DMS153 treated with DMSO at 0.1 percent for 48 hours (cell line): Measurements from ENCODE around the gene L1TD1.
"Not testable (repeated sequence)": the region's sequence is repeated elsewhere in the genome, so short reads cannot be mapped to it uniquely, and the experiment has no call there.

Experiments used
- DNase-seq: peaks from one replicate; lab custom pipeline; 2025; ENCODE audit not compliant: unreplicated experiment; lab: John Stamatoyannopoulos, UW

Gene L1TD1, protein sequence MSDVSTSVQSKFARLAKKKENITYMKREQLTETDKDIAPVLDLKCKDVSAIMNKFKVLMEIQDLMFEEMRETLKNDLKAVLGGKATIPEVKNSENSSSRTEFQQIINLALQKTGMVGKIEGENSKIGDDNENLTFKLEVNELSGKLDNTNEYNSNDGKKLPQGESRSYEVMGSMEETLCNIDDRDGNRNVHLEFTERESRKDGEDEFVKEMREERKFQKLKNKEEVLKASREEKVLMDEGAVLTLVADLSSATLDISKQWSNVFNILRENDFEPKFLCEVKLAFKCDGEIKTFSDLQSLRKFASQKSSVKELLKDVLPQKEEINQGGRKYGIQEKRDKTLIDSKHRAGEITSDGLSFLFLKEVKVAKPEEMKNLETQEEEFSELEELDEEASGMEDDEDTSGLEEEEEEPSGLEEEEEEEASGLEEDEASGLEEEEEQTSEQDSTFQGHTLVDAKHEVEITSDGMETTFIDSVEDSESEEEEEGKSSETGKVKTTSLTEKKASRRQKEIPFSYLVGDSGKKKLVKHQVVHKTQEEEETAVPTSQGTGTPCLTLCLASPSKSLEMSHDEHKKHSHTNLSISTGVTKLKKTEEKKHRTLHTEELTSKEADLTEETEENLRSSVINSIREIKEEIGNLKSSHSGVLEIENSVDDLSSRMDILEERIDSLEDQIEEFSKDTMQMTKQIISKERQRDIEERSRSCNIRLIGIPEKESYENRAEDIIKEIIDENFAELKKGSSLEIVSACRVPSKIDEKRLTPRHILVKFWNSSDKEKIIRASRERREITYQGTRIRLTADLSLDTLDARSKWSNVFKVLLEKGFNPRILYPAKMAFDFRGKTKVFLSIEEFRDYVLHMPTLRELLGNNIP

DNA sequence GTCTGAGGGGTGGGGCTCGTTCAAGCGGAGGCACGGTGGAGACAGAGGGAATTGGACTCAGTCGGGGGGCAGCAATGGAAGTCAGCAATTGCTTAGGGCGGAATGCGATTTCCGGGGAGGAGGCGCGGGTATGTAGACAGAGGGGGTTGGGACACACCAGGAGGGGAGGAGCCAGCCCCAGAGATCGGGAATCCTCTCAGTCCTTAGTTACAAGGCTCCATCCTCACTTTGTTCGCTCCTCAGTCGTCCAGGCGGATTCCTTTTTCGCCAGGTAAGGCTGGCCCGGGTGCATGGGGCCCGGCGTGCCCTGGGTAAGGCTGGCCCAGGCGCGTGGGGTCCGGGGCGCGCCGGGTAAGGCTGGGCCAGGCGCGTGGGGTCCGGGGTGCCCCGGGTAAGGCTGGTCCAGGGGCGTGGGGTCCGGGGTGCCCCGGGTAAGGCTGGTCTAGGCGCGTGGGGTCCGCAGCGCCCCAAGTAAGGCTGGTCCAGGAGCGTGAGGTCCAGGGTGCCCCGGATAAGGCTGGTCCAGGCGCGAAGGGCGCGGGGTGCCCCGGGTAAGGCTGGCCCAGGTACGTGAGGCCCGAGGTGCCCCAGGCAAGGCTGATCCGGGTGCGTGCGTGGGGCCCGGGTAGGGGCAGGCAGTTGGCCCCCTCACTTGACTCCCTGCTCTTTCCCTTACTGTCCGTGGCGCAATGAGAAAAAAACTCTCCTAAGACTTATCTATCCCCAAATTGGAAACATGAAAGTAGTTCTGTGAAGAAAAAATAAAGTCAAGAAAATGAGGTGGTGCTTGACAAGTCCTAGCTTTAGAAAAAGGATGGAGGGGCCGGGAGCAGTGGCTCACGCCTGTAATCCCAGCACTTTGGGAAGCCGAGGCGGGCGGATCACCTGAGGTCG is at the start of gene L1TD1:
L1TD1 (plus strand) TSS at position 199 of the 894 bp plus-strand sequence. CDS start 11,780 bp downstream, outside the sequence.
- DNase-seq = no peak

DNA sequence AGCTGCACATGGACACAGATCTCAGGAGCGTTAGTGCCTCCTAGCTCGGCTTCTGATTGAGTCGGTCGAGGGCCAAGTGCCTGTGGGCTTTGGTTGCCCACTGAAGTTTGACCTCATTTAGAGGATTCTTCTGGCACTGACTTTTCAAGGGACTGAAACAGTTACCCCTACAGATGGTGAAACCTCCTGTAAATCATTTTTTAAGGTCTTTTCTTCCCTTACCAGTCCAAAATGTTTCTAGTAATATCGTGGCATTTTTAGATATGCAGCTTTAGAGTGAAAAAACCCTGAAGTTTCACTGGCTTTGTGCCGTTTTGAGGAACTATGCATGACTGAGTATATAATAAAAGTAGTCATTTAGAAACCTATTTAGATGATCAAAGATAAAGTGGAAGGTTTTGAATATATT is 34.7 kb upstream of the L1TD1 start:
- DNase-seq = no peak

DNA sequence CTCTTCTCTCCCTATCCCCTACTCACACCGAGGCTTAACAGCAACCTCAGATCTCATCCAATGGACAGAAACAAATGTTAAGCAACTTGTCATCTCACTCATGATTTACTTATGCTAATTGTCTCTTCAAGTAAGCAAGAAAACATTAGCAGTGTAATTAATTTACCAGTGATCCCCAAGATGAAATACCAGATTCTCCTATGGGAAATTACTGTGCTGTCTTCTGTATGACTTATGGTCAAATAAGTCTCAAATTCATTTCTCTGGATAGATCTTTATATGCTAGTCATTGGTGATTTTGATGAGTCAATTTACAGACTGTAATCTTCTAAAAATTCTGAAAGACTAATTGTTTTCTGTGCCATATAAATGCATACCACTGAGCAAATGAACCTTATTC is 32.9 kb upstream of the L1TD1 start:
- DNase-seq = no peak

DNA sequence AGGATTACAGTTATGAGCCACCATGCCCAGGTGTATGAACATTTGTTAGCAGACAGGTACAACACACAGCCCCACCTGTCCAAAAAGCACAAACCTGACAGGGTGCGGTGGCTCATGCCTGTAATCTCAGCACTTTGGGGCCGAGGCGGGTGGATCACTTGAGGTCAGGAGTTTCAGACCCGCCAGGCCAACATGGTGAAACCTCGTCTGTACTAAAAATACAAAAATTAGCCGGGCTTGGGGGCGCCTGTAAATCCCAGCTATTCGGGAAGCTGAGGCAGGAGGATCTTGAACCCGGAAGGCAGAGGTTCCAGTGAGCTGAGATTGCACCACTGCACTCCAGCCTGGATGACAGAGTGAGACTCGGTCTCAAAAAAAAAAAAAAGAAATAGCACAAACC is 24.3 kb upstream of the L1TD1 start:
- not testable (repeated sequence) for DNase-seq

DNA sequence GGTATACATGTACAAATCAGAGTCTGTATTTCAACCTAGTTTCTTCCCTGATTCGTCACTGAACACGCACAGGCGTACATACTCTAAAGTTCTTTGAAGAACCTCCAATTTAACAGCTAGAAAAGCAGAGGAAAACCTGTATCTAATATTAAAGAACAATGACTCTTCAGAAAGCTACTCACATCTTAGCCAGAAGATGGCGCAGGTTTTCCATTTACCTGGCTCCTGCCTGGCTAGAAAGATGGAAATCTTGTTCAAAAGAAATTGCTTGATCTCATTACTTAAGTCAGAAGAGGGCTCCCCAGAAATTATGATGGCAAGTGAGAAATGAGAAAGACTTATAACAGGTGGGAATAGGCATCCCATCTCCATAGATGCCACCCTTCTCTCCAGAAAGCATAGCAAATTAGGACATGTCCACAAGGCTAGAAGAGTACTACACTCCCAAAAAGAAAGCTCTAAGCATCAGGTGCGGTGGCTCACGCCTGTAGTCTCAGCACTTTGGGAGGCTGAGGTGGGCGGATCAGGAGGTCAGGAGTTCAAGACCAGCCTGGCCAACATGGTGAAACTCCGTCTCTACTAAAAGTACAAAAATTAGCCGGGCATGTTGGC is 19.0 kb upstream of the L1TD1 start:
- peak; percentile 81 for DNase-seq

DNA sequence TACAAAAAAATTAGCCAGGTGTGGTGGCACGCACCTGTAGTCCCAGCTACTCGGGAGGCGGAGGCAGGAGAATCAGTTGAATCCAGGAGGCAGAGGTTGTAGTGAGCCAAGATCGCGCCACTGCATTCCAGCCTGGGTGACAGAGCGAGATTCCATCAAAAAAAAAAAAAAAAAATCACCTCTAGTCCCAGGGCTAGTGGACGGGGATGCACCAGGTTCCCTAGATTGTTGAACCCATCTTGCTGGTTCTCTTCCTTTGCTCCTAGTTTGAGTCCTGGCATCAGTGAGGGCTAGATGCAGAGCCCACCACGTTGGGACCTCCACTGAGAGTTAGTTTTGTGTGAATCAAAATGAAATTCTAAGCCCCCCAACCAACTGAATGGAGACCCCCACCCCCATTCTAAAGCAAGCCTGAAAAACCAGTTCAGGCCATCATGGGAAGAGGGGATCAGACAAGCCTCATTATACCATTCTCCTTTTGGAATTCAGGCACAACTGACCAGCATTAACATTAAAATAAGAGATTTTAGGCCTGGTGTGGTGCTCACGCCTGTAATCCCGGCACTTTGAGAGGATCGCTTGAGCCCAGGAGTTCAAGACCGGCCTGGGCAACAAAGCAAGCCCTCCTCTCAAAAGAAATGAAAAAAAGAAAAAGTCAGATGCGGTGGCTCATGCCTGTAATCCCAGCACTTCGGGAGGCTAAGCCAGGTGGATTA is 17.9 kb upstream of the L1TD1 start:
- no peak for DNase-seq

DNA sequence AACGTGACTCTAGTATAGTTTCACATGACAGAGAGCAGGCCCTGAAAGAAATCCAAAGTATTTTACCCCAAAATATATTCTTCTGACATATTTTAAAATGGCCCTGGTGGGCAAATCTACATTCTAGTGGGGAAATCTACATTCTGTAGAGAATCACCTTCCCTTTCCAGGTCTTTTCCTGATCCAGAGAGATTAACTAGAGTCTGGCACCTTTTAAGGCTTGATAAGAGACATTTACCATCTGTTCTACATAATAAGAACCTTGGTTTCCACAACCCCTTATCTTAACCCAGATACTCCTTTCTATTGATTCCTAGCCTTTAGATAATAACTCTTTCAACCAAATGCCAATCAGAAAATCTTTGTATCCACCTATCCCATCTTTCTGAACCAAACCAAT is 17.0 kb upstream of the L1TD1 start:
- no peak for DNase-seq

DNA sequence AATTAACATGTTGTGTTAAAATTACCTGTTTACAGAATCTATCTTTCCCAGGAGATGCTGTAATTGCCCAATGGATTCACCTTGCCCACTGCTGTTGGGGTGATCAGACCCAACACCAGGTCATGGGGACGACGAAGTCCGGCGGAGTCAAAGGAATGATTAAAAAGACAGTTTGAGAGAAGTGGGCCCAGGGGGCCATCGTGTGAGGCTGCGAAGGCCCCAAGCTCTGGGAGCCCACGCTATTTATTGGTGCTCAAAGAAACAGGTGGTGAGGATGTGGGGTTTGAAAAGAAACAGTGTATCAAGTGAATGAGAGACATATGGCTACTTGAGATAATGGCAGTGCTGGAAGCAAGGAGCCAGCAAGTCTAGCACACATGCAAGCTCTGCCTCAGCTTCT is 16.3 kb upstream of the L1TD1 start:
- no peak for DNase-seq

DNA sequence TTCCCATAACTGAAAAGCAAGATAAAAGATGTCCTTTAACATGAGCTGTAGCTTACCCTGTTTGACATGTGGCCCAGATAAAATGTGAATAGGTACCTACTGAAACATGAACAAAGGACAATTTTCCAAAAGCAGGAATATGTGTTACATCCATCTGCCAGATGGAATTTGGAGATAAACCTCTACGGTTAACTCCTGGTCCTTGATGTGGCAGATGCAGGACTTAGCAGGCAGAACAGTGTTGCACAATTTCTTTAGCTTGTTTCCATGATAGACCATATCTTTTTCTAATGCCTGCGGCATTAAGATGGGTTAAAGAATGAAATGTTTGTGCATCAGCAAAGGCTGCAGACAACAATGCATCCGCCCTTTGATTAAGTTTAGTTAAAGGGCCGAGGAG is 14.6 kb upstream of the L1TD1 start:
- DNase-seq = not testable (repeated sequence)

DNA sequence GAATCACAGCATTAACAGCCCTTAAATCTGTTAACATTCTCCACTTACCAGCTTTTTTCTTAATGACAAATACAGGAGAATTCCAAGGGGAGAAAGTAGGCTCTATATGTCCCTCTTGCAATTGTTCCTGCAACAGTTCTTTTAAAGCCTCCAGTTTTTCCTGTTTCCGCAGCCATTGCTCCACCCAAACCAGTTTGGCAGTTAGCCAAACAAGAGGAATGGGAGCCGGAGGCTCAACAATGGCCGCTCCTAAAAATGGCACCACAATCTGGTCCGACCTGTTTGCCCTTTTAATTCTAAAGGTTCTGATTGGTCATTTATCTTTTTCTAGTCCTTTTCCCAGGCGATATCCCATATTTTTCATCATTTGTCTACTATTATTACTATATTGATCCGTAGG is 14.0 kb upstream of the L1TD1 start:
- peak; percentile 72 for DNase-seq

DNA sequence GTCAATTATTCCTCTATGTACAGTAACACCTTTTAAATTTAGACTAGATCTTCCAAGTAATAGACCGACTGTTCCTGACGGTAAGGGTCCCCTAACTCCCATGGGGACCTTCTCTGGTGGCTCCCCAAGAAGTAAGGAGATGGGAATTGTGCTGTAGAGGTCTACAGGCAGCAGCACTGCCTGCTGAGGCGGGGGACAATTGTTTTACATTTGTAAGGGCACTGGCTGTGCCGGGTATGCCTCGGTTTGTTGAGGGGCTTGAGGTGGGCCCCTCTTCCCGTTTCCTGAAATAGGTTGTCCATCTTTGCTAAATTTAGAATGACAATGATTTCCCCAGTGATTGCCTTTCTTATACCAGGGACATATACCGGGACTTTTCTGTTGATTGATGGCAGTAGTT is 13.1 kb upstream of the L1TD1 start:
- no peak for DNase-seq

DNA sequence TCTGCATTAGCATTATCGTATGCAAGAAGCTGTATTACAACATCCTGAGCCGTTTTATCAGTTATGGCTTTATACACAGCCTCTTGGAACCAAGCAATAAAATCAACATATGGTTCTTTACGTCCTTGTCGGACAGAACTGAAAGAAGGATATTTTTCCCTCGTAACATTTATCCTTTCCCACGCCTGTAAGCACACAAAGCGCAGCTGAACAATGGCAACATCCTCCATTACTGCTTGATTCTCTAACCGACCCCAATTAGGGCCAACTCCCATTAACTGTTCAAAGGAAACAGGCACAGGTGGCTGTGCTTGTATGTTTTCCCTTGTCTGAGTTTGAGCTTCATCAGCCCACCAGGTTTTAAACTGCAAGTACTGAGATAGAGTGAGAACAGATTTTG is 12.5 kb upstream of the L1TD1 start:
- peak; percentile 43 for DNase-seq

DNA sequence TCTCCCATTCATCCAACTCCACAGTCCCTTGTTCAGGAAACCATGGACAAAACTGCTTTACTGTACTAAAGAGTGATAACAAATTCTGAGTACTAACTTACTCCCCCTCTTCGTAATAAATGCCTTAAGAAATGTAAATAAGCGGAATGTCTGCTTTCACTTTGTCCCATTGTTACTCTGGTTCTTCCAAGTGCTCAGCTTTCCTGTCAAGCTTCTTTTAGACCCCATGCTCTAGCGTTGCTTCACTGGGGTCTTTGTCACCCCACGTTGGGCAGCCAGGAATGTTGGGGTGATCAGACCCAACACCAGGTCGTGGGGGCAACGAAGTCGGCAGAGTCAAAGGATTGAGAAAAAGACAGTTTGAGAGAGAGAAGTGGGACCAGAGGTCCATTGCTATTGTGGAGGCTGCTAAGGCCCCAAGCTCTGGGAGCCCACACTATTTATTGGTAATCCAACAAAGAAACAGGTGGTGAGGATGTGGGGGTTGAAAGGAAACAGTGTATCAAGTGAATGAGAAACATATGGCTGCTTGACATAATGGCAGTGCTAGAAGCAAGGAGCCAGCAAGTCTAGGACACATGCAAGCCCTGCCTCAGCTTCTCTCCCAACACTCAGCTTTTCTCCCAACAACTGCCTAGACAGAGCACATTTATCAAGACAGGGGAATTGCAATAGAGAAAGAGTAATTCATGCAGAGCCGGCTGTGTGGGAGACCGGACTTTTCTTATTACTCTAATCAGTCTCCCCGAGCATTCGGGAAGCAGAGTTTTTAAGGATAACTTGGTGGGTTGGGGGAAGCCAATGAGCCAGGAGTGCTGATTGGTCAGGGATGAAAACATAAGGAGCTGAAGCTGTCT is 11.3 kb upstream of the L1TD1 start:
- DNase-seq = not testable (repeated sequence)

DNA sequence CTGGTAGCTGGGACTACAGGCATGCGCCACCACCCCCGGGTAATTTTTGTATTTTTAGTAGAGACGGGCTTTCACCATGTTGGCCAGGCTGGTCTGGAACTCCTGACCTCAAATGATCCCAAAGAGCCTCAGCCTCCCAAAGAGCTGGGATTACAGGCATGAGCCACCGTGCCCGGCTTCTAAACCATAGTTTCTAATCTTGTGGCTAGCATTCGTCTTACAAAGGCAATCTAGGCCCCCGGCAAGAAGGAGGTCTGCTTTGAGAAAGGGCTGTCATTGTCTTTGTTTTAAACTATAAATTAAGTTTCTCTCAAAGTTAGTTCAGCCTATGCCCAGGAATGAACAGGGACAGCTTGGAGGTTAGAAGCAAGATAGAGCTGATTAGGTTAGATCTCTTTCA is 10.3 kb upstream of the L1TD1 start:
- no peak for DNase-seq

DNA sequence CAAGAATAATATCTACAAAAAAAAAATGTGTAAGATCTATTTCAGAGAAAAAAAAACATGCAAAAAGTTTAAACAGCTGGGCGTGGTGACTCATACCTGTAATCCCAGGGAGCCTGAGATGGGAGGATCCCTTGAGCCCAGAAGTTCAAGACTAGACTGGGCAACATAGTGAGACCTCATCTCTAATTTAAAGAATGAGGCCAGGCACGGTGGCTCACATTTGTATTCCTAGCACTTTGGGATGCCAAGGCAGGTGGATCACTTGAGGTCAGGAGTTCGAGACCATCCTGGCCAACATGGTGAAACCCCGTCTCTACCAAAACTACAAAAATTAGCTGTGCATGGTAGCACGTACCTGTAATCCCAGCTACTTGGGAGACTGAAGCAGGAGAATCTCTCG is 9.4 kb upstream of the L1TD1 start:
- DNase-seq = not testable (repeated sequence)

DNA sequence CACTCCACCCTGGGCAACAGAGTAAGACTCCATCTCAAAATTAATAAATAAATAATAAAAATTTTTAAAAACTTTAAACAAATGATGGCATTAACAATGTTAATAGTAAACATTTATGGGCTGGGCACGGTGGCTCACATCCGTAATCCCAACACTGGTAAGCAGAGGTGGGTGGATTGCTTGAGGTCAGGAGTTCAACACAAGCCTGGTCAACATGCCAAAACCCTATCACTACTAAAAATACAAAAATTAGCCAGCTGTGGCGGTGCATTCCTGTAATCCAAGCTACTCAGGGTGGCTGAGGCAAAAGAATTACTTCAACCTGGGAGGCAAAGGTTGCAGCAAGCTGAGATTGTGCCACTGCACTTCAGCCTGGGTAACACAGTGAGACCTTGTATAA is 9.0 kb upstream of the L1TD1 start:
- DNase-seq = no peak

DNA sequence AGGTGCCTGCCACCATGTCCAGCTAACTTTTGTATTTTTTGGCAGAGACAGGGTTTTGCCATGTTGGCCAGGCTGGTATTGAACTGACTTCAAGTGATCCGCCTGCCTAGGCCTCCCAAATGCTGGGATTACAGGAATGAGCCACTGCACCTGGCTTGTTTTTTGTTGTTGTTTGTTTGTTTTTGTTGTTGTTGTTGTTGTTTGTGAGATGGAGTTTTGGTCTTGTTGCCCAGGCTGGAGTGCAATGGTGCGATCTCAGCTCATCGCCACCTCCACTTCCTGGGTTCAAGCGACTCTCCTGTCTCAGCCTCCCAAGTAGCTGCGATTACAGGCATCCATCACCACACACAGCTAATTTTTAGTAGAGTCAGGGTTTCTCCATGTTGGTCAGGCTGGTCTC is 7.1 kb upstream of the L1TD1 start:
- no peak for DNase-seq

DNA sequence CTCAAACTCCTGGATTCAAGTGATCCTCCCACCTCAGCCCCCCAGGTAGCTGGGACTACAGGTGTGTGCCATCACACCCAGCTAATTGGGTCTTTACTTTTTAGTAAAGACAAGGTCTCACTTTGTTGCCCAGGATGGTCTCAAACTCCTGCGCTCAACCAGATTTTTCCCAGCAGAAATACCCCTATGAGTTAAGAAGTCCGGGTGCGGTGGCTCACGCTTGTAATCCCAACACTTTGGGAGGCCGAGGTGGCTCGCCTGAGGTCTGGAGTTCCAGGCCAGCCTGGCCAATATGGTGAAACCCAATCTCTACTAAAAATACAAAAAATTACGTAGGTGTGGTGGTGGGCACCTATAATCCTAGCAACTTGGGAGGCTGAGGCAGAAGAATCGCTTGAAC is 6.5 kb upstream of the L1TD1 start:
- DNase-seq = no peak

DNA sequence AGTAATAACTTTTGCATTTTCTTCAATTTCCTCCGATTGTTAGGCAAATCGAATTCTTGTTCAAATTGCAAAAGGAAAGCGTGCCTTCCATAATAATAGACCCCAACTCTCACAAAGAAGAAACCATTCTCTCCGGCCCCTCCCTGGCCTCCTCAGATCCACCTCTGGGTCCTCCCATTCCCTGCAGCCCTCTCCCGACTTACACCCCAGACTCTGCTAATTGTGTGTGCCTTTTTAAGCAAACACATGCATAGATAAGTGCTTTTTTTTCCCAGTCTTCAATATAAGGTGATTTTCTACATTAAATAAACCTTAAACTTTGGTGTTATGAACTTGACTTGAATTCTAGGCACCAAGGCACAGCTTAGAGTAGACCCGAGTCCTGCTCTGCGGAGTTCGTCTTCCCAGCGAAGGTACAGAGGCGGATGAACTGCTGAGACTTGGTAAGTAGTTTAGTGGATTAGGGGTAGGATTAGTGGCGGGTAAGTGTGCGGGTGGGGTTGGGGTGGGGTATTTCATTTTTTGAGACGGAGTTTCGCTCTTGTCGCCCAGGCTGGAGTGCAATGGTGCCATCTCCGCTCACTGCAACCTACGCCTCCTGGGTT is 1.5 kb downstream of the L1TD1 start:
- DNase-seq = no peak
